GM21529 (cell line): Measurements from ENCODE around the gene WWOX.

ENCODE experiments used
- ATAC-seq: cut with Tn5 transposase; IDR thresholded peaks from one replicate; pipeline ENCODE4 v1.9.1; 2021; ENCODE audit not compliant: unreplicated experiment

The WWOX gene

DNA sequence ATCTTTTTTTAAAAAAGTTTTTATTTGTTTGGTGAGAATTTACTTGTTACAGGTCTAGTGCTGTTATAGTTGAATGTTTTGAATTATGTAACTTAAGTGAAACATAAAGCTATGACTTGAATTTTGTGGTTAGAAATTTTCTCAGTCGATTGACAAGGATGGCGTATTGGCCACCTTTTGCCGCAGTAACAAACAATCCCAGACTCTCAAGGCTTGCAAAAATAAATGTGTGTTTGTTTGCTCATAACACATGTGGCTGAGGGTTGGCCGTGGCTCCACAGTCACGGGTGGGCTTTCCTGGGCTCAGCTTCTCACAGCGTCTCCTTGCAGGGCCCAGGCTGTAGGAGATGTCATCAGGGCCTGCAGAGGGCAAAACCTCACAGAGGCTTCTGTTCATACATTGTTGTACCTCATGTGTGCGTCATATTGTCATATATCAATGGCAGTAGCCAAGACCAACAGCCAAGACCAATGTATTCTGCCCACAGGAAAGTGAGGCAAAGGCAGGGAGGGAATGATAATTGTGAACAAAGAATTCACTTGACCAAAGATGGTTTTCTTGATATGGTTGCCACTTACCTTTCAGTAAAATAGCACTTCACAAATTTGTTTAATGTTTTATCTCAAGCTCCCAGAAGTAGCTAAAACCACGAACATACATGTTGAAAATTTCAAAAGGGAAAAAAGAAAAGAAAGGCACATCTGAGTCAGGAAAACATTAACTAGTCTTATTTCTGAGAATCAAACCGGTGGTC lies 93.5 kb downstream of the WWOX start:
- ATAC-seq: no peak

DNA sequence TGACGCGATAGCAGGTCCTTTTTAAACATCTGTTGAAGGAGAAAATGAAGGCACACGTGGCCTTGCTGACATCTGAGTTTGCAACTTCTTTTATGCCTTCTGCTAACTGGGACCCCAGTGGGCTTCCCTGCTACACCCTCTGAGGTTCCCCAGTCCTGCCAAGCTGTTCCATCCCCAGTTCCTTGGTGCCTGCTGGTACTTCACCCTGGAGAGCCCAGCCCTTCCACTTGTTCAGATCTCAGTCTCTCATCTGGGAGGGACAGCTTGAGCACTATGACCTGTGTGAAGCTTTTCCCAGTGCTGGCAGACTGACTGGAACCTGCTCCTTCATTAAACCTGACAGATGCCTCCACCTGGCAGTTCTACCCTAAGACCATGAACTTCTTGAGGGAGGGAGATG lies 95.5 kb downstream of the WWOX start:
- no peak for ATAC-seq

DNA sequence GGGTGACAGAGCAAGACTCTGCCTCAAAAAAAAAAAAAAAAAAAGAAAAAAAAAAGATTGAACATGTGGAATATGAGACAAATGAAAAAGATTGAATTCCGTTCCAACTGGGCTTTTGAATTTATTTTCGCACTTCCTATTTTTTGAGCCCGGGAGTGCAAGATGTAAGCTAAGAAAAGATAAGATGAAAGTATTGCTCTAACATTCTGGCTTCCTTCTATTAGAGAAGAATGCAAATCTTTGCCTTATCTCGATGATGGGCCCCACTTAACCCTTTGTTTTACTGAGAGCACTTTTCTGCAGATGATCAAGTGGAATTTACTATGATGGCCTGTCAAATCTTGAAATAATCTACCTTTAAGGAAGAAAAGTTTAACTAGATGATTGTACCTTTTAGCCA lies 96.3 kb downstream of the WWOX start:
- ATAC-seq: no peak

DNA sequence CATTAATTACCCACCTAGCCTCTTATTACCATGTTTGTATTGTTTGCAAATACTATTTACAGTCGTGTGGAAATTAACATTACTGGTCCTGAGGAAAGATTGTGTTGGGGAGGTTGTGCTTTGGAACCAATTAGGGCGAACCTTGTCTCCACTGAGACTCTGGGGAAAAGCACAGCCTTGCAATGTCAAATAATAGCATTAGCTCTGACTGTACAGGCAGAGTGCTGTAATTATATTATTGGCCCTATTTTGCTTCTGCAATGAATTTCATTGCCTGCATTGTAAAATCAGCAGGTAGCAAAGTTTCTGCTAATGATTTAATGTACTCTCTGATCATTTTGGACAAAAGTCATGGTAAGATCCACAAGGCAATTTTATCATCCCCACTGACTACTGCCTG lies 97.0 kb downstream of the WWOX start:
- no peak for ATAC-seq

DNA sequence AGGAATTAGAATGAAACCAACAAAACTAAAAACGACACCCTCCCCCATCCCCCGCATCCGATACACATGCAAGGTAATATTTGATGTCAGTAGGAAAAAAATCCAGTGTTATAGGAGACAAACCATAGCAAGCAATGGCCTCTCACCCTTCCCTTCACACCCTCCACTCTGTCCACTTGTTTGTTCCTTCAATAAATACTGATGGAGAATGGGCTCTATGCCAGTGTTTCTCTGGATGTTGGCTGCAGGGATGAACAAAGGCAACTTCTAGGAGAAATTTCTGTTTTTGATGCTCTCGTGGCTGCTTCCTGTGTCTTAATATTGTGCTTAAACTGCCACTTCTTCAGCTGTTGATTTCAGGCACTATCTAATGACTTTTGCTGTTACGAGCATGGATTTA lies 98.8 kb downstream of the WWOX start:
- no peak for ATAC-seq

DNA sequence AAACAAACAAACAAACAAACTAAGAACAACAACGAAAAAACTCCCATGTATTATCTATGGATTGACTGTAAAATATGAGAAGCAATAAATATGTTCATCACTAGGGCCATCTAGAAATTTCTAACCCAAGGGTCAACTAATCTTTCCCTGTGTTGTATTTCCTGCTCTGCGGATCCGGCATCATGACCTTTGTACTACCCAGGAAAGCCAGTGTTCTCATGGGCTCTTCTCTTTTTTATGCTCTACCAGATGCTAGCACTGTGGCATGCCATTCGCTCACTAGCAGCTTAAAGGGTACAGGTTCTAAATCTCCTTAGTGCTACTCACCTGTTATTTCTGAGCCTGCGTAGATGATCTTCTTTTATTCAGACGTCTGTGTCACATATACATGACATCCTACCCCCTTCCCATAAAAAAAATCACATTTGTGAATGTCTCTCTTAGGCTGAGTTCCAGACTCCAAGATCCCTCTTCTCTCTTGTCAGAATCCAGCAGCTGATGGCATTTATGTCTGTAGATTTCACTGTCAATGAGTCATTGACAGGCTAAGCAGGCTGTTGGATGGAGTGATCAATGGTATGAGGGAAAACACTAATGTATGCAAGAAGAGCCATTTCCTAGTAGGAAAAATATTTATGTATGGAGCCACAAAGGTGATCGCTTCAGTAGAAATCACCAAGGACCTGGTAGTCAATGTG lies 100.0 kb downstream of the WWOX start:
- no peak for ATAC-seq

DNA sequence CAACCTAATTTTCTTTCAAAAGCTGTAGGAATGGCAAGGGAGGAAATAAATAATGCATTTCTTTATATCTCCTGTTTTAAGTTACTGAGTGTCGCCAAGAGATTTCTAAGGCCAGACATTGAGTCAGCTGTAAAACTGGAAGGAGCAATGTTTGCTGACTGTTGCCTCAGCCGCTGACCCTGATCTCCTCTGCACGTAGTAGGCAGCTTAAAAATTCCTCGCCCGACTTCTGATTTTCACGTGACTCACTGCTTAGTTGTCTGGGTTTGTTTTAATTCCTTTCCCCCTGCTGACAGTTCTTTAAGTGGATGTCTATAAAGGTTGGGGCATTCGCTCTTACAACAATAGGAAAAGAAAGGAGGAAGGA lies 100.6 kb downstream of the WWOX start:
- no peak for ATAC-seq

DNA sequence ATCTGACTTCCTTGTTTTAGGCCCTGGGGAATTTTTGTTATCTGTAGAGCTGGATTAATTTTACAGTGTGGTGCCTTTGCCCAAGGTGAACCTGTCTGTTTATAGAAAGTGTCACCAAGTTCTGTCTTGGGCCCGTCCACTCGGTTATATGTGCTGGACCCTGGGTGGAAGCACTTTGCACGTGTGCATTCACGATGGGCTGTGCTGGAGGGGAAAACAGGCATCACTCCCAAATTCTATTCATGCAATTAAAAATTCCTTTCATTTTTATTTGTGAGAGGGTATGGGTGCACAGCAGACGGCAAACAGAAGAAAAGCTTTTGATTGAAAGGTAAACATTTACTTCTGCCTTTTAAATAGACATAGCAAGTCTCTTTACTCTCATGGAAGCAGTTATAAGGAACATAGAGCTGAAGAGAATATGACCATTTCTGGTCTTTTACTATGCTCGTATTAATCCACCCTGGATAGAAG lies 101.2 kb downstream of the WWOX start:
- ATAC-seq: no peak

DNA sequence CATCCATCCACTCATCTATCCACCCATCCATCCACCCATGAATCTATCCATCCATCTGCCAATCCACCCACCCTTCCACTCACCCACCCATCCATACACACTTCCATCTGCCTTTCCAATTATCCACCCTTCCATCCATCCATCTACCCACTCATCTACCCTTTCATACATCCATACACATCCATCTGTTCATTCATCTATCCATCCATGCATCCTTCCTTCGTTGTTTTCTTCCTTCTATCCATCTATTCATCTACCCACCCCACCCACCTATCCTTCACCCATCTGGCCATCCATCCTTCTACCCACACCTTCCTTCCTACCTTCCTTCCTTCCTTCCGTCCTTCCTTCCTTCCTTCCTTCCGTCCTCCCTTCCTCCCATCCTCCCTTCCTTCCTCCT lies 106.1 kb downstream of the WWOX start:
- ATAC-seq: no peak

DNA sequence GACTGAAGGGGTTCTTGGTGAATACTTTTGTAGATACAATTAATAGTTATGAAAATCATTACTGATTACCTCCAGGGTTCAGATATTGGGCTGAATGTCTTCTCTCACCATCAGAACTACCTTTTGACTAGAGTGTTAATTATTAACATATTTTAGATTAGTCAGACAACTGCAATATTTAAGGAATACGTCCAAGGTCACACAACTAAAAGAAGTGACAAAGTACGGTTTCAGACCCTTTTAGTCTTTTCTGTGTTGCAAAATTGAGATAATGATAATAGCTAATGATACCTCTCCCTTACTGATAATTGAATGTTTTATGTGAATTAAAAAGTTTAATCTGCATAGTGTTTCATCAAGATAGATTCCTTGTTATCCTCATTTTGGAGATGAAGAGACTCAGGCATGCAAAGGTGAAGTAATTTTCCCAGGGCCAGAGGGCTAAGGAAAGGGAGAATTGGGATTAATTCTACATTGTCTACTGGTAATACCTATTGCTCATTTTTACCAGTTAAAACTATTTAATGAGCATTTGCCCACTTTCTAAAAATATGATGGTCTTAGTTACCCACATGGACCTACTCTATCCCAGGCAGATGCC lies 107.3 kb downstream of the WWOX start:
- no peak for ATAC-seq

DNA sequence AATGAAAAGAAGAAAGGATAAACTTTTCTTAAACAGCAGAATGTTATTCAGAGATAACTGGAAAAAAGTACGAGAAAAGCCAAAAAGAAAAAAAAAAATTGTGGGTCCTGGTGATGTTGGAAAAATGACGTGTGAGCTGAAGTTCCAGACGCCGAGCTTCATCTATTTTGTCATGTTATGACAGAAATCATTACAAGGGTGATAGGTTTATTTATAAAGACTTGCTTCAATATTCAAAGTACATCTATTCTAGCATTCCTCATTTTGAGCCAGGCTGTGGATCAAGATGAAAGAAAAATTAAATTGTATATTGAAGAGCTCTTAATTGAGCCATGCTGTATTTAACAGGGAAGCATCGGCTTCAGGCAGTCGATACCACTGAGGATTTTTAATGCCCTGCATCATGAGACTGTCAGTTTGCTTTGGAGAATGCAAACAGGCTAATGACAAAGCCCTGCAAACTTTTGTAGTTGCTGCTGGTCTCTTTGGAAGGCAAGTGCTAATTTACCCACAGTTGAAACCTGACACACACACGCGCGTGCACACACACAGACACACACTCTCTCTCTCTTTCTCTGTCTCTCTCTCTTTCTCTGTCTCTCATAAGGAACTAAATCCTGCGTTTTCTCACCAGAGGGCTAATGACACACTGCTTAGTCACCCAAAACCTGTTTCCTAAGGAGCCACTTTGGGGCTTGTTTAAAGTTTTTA lies 110.7 kb downstream of the WWOX start:
- no peak for ATAC-seq

DNA sequence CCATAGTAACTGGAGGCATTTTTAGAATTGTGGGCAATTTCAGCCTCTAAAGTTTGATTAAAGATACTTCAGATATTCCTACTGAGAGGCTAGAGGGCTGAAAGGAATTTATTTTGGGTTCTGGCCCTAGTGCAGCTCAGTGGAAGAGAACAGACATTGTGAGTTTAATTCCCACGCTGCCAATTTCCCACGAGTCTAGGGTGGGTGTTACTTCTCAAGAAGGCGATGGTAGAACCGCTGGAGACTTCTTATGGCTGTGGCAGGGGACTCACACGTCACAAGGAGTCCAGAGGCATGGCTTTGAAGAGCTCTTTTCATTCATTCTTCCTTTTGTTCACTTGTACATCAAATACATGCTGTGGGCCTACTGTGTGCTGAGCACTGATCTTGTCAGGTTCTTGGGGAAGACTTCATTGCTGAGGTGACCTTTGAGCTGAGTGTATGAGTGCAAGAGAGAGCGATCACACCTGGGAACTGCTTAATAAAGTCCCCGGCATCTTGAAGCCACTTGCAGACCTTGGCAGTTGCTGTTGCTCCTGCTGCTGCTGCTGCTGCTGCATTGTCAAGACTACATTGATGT lies 111.7 kb downstream of the WWOX start:
- ATAC-seq: no peak

DNA sequence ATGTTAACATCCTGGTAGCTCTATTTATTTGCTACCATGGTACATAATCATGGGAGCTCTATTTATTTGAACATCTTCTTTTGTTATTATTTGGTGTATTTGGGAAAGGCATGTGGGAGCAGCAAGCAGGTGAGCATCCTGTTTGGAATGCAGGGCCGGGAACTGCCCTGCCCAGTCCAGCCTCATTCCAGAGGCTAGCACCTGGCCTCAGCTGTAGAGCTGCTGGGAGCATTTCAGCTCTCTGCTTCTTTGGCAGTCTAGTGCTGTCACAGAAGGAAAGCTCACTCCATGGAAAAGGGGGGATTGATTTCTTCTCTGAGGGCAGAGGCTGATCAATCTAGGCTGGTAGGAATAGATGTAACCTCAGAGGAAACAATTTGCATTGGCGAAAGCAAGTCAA lies 112.5 kb downstream of the WWOX start:
- ATAC-seq: no peak

DNA sequence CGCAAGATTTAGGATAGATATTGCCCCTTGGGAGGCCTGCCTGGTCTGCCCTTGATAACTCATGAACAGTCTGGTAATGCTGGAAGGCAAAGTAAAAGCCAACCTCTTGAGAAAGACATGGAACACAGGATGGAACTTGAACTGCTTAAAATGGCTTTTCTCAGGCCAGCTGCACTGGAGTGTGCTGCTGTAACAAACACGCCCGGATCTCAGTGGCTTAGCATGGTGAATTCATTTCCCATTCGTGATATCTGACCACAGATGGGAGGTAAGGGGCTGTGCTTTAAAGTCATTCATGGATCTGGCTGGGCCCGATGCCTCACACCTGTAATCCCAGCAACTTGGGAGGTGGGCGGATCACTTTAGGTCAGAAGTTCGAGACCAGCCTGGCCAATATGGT lies 113.2 kb downstream of the WWOX start:
- ATAC-seq: no peak

DNA sequence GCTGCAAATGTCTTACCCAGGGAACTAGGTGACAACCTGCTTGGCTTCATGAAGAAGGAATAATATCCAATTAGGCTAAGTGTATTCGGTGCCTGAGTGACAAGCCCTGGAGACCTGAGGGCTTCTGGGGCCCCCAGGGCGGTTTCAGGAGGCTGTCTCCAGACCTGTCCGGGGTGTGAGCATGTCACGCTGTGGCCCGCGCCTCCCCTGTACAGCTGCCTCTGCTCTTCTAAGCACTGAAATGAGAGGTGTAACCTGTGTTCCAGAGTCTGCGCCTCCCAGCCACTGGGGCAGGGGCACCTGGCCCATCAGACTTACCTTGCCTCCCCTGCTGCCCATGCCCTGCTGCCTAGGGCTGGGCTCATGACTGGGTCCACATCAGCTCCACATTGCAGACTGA lies 114.3 kb downstream of the WWOX start:
- ATAC-seq: no peak

DNA sequence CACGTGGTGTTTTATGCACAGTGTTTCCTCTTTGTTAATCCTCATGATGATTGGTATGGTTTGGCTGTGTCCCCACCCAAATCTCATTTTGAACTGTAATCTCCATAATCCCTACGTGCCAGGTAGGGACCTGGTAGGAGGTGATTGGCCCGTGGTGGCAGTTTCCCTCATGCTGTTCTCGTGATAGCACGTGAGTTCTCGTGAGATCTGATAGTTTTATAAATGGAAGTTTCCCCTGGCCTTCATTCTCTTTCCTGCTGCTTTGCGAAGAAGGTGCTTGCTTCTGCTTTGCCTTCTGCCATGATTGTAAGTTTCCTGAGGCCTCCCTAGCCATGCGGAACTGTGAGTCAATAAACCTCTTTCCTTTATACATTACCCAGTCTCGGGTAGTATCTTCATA lies 115.8 kb downstream of the WWOX start:
- ATAC-seq: no peak

DNA sequence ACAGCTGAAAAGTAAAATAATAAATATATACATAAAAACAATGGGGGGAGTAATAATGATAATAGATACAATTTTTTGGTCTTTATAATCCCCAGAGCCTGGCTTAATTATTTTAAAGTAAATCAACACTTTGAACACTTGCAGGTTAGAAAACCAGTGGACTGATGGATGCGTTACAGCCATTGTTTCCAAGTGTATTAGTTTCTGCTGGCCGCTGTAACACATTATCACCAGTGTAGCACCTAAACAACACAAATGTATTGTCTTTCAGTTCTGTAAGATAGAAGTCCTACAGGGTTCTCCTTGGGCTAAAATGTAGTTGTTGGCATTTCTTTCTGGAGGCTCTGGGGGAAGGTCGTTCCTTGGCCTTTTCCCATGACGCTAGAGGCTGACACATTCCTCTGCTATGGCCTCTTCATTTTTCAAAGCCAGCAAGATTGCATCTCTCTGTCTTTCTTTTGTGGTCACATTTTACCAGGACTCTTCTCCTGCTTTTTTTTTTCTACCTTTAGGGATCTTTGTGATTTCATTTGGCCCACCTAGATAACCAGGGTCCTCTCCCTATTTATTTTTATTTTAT lies 116.8 kb downstream of the WWOX start:
- no peak for ATAC-seq

DNA sequence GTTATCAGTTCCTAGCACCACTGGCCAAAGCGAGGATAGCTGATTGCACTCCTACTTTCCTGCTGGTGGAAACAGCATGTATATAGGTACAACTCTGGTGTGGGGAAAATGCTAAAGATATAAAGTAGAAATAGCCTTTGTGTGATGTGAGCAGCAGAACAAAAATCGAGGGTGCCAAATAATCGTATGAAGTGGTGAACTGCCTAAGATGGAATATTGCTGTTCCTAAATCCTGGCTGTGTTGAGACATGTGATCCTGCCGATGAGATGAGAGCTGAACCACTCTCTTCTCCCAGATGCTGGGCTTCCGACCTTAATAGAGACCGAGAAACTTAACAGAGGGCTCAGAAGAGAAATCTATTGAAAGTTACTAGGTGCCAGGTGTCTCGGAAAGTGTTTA lies 117.8 kb downstream of the WWOX start:
- no peak for ATAC-seq

DNA sequence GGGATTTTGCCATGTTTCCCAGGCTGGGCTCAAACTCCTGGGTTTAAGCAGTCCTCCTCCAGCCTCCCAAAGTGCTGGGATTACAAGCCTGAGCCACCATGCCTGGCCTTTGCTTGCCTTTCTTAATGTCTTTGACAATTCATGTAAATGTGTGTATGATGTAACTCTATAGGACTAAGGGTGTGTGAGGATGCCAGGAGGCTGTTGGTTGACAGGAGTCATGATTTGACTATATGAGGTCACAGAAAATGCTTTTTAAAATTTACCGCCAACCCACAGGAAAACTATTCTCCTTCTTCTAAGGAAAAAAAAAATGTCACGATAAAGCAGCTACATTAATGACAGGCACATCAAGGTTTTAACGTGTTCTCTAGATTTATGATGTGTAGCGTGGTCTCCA lies 118.8 kb downstream of the WWOX start:
- no peak for ATAC-seq

DNA sequence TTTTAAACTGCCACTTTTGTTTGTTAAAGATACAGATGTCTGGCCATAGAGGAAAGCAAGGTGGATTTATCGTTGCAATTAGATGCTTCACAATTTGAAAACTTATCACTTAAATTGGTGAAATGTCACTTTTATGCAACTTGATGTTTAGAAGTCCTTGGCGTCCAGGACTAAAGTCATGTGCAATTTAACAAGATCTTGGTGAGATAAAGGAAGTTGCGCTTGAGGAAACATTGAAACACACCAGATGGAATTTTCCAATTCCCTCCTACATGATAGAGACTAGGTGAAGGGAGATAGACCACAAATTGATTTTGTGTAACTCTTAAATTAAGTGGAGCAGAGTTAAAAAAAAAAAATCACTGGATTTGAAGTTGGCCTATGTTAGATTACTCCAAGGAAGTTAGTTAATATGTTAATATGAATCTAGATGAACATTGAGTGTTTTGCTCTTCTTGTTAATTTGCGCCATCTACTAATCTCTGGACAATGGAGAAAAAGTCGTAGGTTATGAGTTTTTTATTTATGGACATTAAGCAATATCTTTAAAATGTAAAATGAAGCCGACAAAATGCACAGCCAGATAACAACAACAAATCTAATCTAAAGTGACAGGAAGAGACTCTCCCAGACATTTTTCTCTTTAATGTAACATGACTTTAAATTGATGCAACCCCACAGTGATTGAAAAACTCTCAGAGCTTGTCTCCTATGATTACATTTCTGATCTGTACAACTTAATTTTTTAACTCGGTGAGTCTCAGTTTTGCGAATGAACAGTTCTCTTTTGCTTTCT lies 119.6 kb downstream of the WWOX start:
- no peak for ATAC-seq
